ENCODE measurements around the gene FBXL19. TPM values are rescaled to one million over a fixed set of nuclear protein-coding genes. Genes with fewer than 3 reads are reported as not detected.

Gene FBXL19
- total and polyA plus RNA-seq, 9 of the 15 experiments (the other 6 are each of a cell fraction or from before 2014, with no cell fraction given): 0.13 to 48.0 (median 13.5) TPM; not detected in 1

GRCh38 chr16:30896261-30896888, 27.0 kb upstream of the FBXL19 start, which contains the start of gene CTF1 (continued):
- TF ChIP-seq BACH1 (tag; IDR thresholded peaks at IDR 0.05): no peak
- peak; percentile 41; the same call in 1 of the 2 replicates for TF ChIP-seq AFF4 (CRISPR knock-in tag; IDR thresholded peaks at IDR 0.05)
- TF ChIP-seq NUFIP1 (IDR thresholded peaks at IDR 0.05; ENCODE audit: partially characterized antibody): no peak
- peak; percentile 52 to 64; a peak in 3 of 4 replicates for TF ChIP-seq NRF1 (conservative IDR thresholded peaks at IDR 0.05 in 1 of 2, IDR thresholded peaks at IDR 0.05 in 1 of 2)
- TF ChIP-seq EGR1 (conservative IDR thresholded peaks at IDR 0.05): peak; percentile 72
- TF ChIP-seq WHSC1 (IDR thresholded peaks at IDR 0.05; ENCODE audit: low read length): no peak
- TF ChIP-seq ZNF41 (CRISPR knock-in tag; conservative IDR thresholded peaks at IDR 0.05): no peak
- peak; percentile 64 for TF ChIP-seq TAF9B (IDR thresholded peaks at IDR 0.05; ENCODE audit: partially characterized antibody)
- TF ChIP-seq XRCC5 (IDR thresholded peaks at IDR 0.05; ENCODE audit: low read depth, low read length): no peak
- TF ChIP-seq ARID4B (CRISPR knock-in tag; IDR thresholded peaks at IDR 0.05): no peak; the same call in 1 of the 2 replicates
- no peak for TF ChIP-seq HOMEZ (CRISPR knock-in tag; IDR thresholded peaks at IDR 0.05)
- TF ChIP-seq TFAP4 (CRISPR knock-in tag; IDR thresholded peaks at IDR 0.05; ENCODE audit: borderline replicate concordance): peak; percentile 1; the same call in 1 of the 2 replicates
- no peak for TF ChIP-seq DNMT1 (IDR thresholded peaks at IDR 0.05)
- no peak for TF ChIP-seq ZNF174 (CRISPR knock-in tag; IDR thresholded peaks at IDR 0.05)
- peak; percentile 37; the same call in 1 of the 2 replicates for TF ChIP-seq MBD2 (IDR thresholded peaks at IDR 0.05; ENCODE audit: borderline replicate concordance, low read depth)
- TF ChIP-seq ZNF232 (CRISPR knock-in tag; IDR thresholded peaks at IDR 0.05): no peak
- peak; percentile 48 for TF ChIP-seq DPF2 (IDR thresholded peaks at IDR 0.05)
- TF ChIP-seq CCNT2 (IDR thresholded peaks at IDR 0.05; ENCODE audit: borderline replicate concordance, extremely low read depth, insufficient read length, low read depth, low read length): peak; percentile 45

All from K562 (cell line).